Testis (tissue), 3 donors: ENCODE measurements around the gene WNT6. TPM values are rescaled to one million over a fixed set of nuclear protein-coding genes. Genes with fewer than 3 reads are reported as not detected.

Experiments
- DNase-seq: peaks from one replicate; pipeline ENCODE4 v3.0.0-alpha.2; 2019
- H3K27ac ChIP-seq, 2 donors: fragments of 200-600 bp; sonication (generic); one replicate each; pipeline ENCODE4 v1.5.1; 2019
- H3K27me3 ChIP-seq: fragments of 200-600 bp; sonication (generic); one replicate; pipeline ENCODE4 v1.5.1; 2019
- H3K36me3 ChIP-seq: fragments of 200-600 bp; sonication (generic); one replicate; pipeline ENCODE4 v1.5.1; 2017; ENCODE audit warnings: low read depth; ENCODE audit errors: missing control alignments
- H3K4me1 ChIP-seq: fragments of 200-600 bp; sonication (generic); one replicate; pipeline ENCODE4 v1.5.1; 2019
- H3K4me3 ChIP-seq, 2 donors: fragments of 200-600 bp; sonication (generic); one replicate each; pipeline ENCODE4 v1.5.1; 2017 to 2019
- H3K9me3 ChIP-seq: fragments of 200-600 bp; sonication (generic); one replicate; pipeline ENCODE4 v1.5.1; 2017
- CTCF ChIP-seq, 3 experiments: fragments of 450-650 bp in 2 of 3; fragments of 200-600 bp in 1 of 3; sonication (generic) in 1 of 3; IDR thresholded peaks; one replicate each; pipeline ENCODE4 v1.5.1; 2016 to 2019; ENCODE audit warnings: antibody characterized with exemption in 3 of 3, mild to moderate bottlenecking in 2 of 3, moderate library complexity in 1 of 3
- POLR2A ChIP-seq: fragments of 450-650 bp; IDR thresholded peaks from one replicate; pipeline ENCODE4 v1.6.1; 2017; ENCODE audit warnings: antibody characterized with exemption, mild to moderate bottlenecking, moderate library complexity
- WGBS, 2 donors: methylation state at CpG; one replicate each; pipeline ENCODE4 v1.1.5; 2018; 5-methylcytosine and 5-hydroxymethylcytosine counted together
- intact Hi-C: fragments of 100-400 bp; cut with DNase I; formaldehyde crosslinking; loops from one replicate; pipeline ENCODE4 v1.15.1; 2023; ENCODE audit warnings: low total_unique reads
- polyA plus RNA-seq: library from polyadenylated mRNA; stranded (reverse); fragments of 350-450 nt; fragmentation: Illumina TruSeq; extraction: RNeasy Lipid Tissue Mini Kit (QIAGEN cat#74804); gene quantifications from one replicate; pipeline ENCODE4 v1.2.3, GENCODE V29; 2014; ENCODE audit warnings: low read depth, low replicate concordance; ENCODE audit not compliant: insufficient read depth
- total RNA-seq, 2 donors: library from RNA; depleted of rRNA; stranded (reverse); fragments of >200 nt; gene quantifications; one replicate each; pipeline ENCODE4 v1.2.3, GENCODE V29; 2016

The WNT6 gene
- total and polyA plus RNA-seq, 3 donors from 2014 or later = 2.7 to 46.5 (median 5.5) TPM

- Histone ChIP-seq H3K27me3 (no peaks in the 10 kb centered on the region), H3K36me3 (no peaks in the 10 kb centered on the region), H3K4me3 (no peak overlapping the region), H3K4me1 (peaks cover 20% of the 10 kb centered on the region), H3K9me3 (no peaks in the 10 kb centered on the region), H3K27ac (no peak overlapping the region)
- no peak for DNase-seq
- intact Hi-C loops = no loop called here
- WGBS, 2 donors = 88 to 94% methylated on average over 1 to 5 of the region's 5 CpGs
- TF ChIP-seq CTCF (IDR thresholded peaks at IDR 0.05) = no peak
- no peak for TF ChIP-seq POLR2A
Measured at GRCh38 chr2:218812861-218813260, 46.7 kb upstream of the WNT6 start.

- Histone ChIP-seq H3K4me3 (no peak overlapping the region), H3K27ac (peak overlapping the region in 1 of 2 donors; percentile 24), H3K4me1 (peaks cover 20% of the 10 kb centered on the region), H3K9me3 (no peaks in the 10 kb centered on the region), H3K36me3 (no peaks in the 10 kb centered on the region), H3K27me3 (no peaks in the 10 kb centered on the region)
- 72 to 77% methylated on average over 11 of the region's 11 CpGs for WGBS, 2 donors
- intact Hi-C loops = no loop called here
- DNase-seq = no peak
- TF ChIP-seq POLR2A (no peak), CTCF (IDR thresholded peaks at IDR 0.05) (no peak)
Measured at GRCh38 chr2:218813771-218814460, 45.7 kb upstream of the WNT6 start.

DNA sequence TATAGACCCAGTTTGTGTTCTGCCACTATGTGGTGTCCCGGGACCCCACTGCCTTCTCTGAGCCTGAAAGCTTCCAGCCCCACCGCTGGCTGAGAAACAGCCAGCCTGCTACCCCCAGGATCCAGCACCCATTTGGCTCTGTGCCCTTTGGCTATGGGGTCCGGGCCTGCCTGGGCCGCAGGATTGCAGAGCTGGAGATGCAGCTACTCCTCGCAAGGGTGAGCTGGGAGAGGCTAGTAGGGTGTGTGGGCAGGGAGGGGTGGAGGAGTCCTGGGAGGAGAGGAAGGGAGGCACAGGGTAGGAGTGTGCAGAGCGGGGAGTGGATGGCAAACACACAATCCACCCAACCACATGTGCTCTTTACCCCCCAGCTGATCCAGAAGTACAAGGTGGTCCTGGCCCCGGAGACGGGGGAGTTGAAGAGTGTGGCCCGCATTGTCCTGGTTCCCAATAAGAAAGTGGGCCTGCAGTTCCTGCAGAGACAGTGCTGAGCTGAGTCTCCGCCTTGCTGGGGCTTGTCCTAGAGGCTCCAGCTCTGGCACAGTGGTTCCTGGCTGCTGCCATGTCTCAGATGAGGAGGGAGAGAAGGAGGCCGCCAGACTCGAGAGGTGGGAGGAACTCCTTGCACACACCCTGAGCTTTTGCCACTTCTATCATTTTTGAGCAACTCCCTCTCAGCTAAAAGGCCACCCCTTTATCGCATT, 44.9 kb upstream of the WNT6 start:
- intact Hi-C loops = no loop called here
- DNase-seq = peak; percentile 80
- H3K36me3 ChIP-seq = no peaks in the 10 kb centered on the region
- no peaks in the 10 kb centered on the region for H3K9me3 ChIP-seq
- H3K4me1 ChIP-seq = peaks cover 20% of the 10 kb centered on the region
- 71 to 82% methylated on average over 13 of the region's 13 CpGs for WGBS, 2 donors
- H3K27me3 ChIP-seq = no peaks in the 10 kb centered on the region
- no peak overlapping the region for H3K27ac ChIP-seq
- TF ChIP-seq POLR2A (no peak), CTCF (IDR thresholded peaks at IDR 0.05) (no peak)
- H3K4me3 ChIP-seq = no peak overlapping the region

DNA sequence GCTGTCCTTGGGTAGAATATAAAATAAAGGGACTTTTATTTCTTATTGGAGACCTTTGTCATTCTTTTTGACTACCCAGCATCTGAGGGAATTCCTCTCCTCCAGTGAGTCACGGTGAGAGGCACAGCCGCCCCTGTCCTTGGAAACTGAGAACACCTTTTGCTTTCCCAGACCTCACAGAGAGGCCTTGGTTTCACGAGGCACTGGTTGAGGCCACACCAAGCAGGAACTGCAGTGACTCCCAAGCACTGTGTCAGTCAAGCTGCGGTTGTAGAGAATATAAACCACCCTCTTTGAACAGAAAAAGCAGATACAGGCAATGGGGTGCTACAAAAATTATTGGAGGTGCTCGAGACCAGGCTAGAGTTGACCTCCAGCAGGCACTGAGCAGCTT, 44.4 kb upstream of the WNT6 start:
- intact Hi-C loops = no loop called here
- DNase-seq = peak; percentile 62
- H3K27me3 ChIP-seq = no peaks in the 10 kb centered on the region
- no peak for TF ChIP-seq CTCF (IDR thresholded peaks at IDR 0.05)
- no peaks in the 10 kb centered on the region for H3K36me3 ChIP-seq
- peak overlapping the region in 1 of 2 donors; percentile 18 for H3K27ac ChIP-seq
- WGBS, 2 donors = 73 to 76% methylated on average over 5 of the region's 5 CpGs
- no peaks in the 10 kb centered on the region for H3K9me3 ChIP-seq
- no peak overlapping the region for H3K4me3 ChIP-seq
- peaks cover 20% of the 10 kb centered on the region for H3K4me1 ChIP-seq
